GM23338 (cell line): ENCODE measurements around the gene HDAC6. TPM values are rescaled to one million over a fixed set of nuclear protein-coding genes. Genes with fewer than 3 reads are reported as not detected.

Source experiments
- ATAC-seq: fragments of 200-7000 bp; cut with Tn5 transposase; 3 replicates; pipeline ENCODE4 v1.9.1; 2020
- DNase-seq: peaks from one replicate; pipeline ENCODE4 v3.0.0-alpha.2; 2015; ENCODE audit warnings: low spot score
- H2AFZ ChIP-seq: fragments of 200-600 bp; sonication (generic); 2 replicates; pipeline ENCODE4 v1.8.0; 2016; ENCODE audit warnings: antibody characterized with exemption, mild to moderate bottlenecking, moderate library complexity
- H3F3A ChIP-seq: fragments of 200-600 bp; sonication (generic); replicated peaks from 2 replicates; pipeline ENCODE4 v1.8.0; 2017; ENCODE audit warnings: antibody characterized with exemption, mixed run types, low read depth
- H3K27ac ChIP-seq: fragments of 200-600 bp; sonication (generic); 2 replicates; pipeline ENCODE4 v1.6.1; 2016; ENCODE audit warnings: low read depth
- H3K27me3 ChIP-seq: fragments of 200-600 bp; sonication (generic); 2 replicates; pipeline ENCODE4 v1.8.0; 2016; ENCODE audit warnings: mild to moderate bottlenecking, mixed run types, moderate library complexity; ENCODE audit not compliant: insufficient read depth
- H3K36me3 ChIP-seq: fragments of 200-600 bp; sonication (generic); 2 replicates; pipeline ENCODE4 v1.8.0; 2016; ENCODE audit warnings: mild to moderate bottlenecking; ENCODE audit not compliant: insufficient read depth
- H3K4me1 ChIP-seq: fragments of 200-600 bp; sonication (generic); 2 replicates; pipeline ENCODE4 v1.8.0; 2016; ENCODE audit warnings: mild to moderate bottlenecking, moderate library complexity; ENCODE audit not compliant: insufficient read depth
- H3K4me2 ChIP-seq: fragments of 200-600 bp; sonication (generic); 2 replicates; pipeline ENCODE4 v1.7.1; 2017; ENCODE audit warnings: mixed run types
- H3K4me3 ChIP-seq: fragments of 200-600 bp; sonication (generic); 2 replicates; pipeline ENCODE4 v1.6.1; 2016; ENCODE audit warnings: mixed run types
- H3K79me2 ChIP-seq: fragments of 200-600 bp; sonication (generic); replicated peaks from 2 replicates; pipeline ENCODE4 v1.8.0; 2017; ENCODE audit warnings: mild to moderate bottlenecking; ENCODE audit not compliant: insufficient read depth
- H3K9me2 ChIP-seq: fragments of 200-600 bp; sonication (generic); 2 replicates; pipeline ENCODE4 v1.8.0; 2017; ENCODE audit not compliant: insufficient read depth
- H4K20me1 ChIP-seq: fragments of 200-600 bp; sonication (generic); replicated peaks from 2 replicates; pipeline ENCODE4 v1.8.0; 2017; ENCODE audit warnings: mild to moderate bottlenecking; ENCODE audit not compliant: insufficient read depth
- H3K27ac Mint-ChIP-seq: 2 replicates; pipeline ENCODE4 v1.8.0; 2020; ENCODE audit warnings: inconsistent platforms, mild to moderate bottlenecking, moderate library complexity, mixed read lengths
- H3K27me3 Mint-ChIP-seq: 3 replicates; pipeline ENCODE4 v1.8.0; 2022; ENCODE audit warnings: low read depth, mild to moderate bottlenecking, moderate library complexity, mixed read lengths, inconsistent platforms; ENCODE audit not compliant: insufficient read depth, poor library complexity
- H3K36me3 Mint-ChIP-seq: 3 replicates; pipeline ENCODE4 v1.8.0; 2021; ENCODE audit warnings: low read depth, mild to moderate bottlenecking, inconsistent platforms, moderate library complexity, mixed read lengths
- H3K4me1 Mint-ChIP-seq: 3 replicates; pipeline ENCODE4 v1.8.0; 2020; ENCODE audit warnings: mild to moderate bottlenecking, inconsistent platforms, mixed read lengths
- H3K4me3 Mint-ChIP-seq: 3 replicates; pipeline ENCODE4 v1.8.0; 2021; ENCODE audit warnings: moderate library complexity, mild to moderate bottlenecking, inconsistent platforms, mixed read lengths
- H3K9me3 Mint-ChIP-seq: 3 replicates; pipeline ENCODE4 v1.8.0; 2020; ENCODE audit warnings: moderate library complexity, mild to moderate bottlenecking, inconsistent platforms, mixed read lengths
- EZH2phosphoT487 ChIP-seq: fragments of 200-600 bp; sonication (generic); IDR thresholded peaks from one replicate; pipeline ENCODE4 v1.8.1; 2018; ENCODE audit warnings: antibody characterized with exemption; ENCODE audit not compliant: unreplicated experiment
- ZNF331 ChIP-seq: fragments of 250-450 bp; sonication (Bioruptor Pico); IDR thresholded peaks from 2 replicates; pipeline ENCODE4 v1.5.0; 2020; ENCODE audit warnings: low read depth, mild to moderate bottlenecking, moderate library complexity
- polyA plus RNA-seq: library from polyadenylated mRNA; unstranded; fragments of >200 nt; fragmentation: Nextera tagmentation; extraction: Ambion mirVana; gene quantifications from 2 replicates; pipeline ENCODE4 v1.2.1, GENCODE V29; 2016
- total RNA-seq: library from RNA; depleted of rRNA; stranded (reverse); fragments of >200 nt; shearing (Covaris generic); gene quantifications from 2 replicates; pipeline ENCODE4 v1.2.3, GENCODE V29; 2014
- TF ChIP-seq, protein P1 (sequence below): IDR thresholded peaks from one replicate; pipeline ENCODE4 v1.6.1; 2018; ENCODE audit warnings: antibody characterized with exemption; ENCODE audit not compliant: unreplicated experiment
- TF ChIP-seq, protein P2 (sequence below): IDR thresholded peaks from 2 replicates; pipeline ENCODE4 v1.6.1; 2016; ENCODE audit warnings: antibody characterized with exemption
- TF ChIP-seq, protein P3 (sequence below): fragments of 250-450 bp; sonication (Bioruptor Pico); IDR thresholded peaks from 2 replicates; pipeline ENCODE4 v1.5.0; 2020; ENCODE audit warnings: mild to moderate bottlenecking, moderate library complexity

The HDAC6 gene
- total and polyA plus RNA-seq, 2 experiments from 2014 or later = 33.0 to 49.8 TPM

DNA sequence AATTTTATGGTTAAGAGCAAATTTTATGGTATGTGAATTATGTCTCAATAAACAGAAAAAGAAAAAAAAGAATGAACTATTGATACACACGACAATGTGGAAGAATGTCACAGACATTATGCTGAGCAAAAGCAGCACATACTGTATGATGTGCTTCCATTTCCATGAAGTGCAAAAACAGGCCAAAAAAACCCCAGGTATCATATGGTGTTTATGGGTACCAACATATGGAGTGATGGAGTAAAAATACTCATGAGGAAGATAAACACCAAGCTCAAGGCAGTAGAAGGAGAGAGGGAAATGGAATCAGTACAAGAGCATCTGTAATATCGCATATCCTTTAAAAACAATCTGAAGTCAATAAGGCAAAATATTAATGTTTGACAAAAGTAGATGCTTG lies 19.7 kb upstream of the HDAC6 start:
- no peaks in the 10 kb centered on the region for H3K27me3 ChIP-seq
- H3K4me1 ChIP-seq = no peaks in the 10 kb centered on the region
- Mint-ChIP-seq H3K4me3 (no peak overlapping the region), H3K4me1 (peaks cover 4% of the 10 kb centered on the region), H3K27me3 (no peaks in the 10 kb centered on the region), H3K27ac (no peak overlapping the region), H3K36me3 (no peaks in the 10 kb centered on the region; the same call in 2 of the 3 replicates), H3K9me3 (no peaks in the 10 kb centered on the region; the same call in 2 of the 3 replicates)
- DNase-seq (no peak), ATAC-seq (no peak)
- H2AFZ ChIP-seq = no peak overlapping the region
- H3F3A ChIP-seq = no peaks in the 10 kb centered on the region
- H3K9me2 ChIP-seq = no peaks in the 10 kb centered on the region
- H4K20me1 ChIP-seq = no peaks in the 10 kb centered on the region
- H3K27ac ChIP-seq = no peak overlapping the region
- H3K4me2 ChIP-seq = no peak overlapping the region
- no peaks in the 10 kb centered on the region for H3K79me2 ChIP-seq
- H3K4me3 ChIP-seq = no peak overlapping the region
- no peaks in the 10 kb centered on the region for H3K36me3 ChIP-seq
- TF ChIP-seq, protein P1, sequence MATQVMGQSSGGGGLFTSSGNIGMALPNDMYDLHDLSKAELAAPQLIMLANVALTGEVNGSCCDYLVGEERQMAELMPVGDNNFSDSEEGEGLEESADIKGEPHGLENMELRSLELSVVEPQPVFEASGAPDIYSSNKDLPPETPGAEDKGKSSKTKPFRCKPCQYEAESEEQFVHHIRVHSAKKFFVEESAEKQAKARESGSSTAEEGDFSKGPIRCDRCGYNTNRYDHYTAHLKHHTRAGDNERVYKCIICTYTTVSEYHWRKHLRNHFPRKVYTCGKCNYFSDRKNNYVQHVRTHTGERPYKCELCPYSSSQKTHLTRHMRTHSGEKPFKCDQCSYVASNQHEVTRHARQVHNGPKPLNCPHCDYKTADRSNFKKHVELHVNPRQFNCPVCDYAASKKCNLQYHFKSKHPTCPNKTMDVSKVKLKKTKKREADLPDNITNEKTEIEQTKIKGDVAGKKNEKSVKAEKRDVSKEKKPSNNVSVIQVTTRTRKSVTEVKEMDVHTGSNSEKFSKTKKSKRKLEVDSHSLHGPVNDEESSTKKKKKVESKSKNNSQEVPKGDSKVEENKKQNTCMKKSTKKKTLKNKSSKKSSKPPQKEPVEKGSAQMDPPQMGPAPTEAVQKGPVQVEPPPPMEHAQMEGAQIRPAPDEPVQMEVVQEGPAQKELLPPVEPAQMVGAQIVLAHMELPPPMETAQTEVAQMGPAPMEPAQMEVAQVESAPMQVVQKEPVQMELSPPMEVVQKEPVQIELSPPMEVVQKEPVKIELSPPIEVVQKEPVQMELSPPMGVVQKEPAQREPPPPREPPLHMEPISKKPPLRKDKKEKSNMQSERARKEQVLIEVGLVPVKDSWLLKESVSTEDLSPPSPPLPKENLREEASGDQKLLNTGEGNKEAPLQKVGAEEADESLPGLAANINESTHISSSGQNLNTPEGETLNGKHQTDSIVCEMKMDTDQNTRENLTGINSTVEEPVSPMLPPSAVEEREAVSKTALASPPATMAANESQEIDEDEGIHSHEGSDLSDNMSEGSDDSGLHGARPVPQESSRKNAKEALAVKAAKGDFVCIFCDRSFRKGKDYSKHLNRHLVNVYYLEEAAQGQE = no peak
- TF ChIP-seq ZNF331 (CRISPR knock-in tag) (no peak), EZH2phosphoT487 (no peak)
- TF ChIP-seq, protein P2, sequence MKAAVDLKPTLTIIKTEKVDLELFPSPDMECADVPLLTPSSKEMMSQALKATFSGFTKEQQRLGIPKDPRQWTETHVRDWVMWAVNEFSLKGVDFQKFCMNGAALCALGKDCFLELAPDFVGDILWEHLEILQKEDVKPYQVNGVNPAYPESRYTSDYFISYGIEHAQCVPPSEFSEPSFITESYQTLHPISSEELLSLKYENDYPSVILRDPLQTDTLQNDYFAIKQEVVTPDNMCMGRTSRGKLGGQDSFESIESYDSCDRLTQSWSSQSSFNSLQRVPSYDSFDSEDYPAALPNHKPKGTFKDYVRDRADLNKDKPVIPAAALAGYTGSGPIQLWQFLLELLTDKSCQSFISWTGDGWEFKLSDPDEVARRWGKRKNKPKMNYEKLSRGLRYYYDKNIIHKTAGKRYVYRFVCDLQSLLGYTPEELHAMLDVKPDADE = no peak
- TF ChIP-seq, protein P3, sequence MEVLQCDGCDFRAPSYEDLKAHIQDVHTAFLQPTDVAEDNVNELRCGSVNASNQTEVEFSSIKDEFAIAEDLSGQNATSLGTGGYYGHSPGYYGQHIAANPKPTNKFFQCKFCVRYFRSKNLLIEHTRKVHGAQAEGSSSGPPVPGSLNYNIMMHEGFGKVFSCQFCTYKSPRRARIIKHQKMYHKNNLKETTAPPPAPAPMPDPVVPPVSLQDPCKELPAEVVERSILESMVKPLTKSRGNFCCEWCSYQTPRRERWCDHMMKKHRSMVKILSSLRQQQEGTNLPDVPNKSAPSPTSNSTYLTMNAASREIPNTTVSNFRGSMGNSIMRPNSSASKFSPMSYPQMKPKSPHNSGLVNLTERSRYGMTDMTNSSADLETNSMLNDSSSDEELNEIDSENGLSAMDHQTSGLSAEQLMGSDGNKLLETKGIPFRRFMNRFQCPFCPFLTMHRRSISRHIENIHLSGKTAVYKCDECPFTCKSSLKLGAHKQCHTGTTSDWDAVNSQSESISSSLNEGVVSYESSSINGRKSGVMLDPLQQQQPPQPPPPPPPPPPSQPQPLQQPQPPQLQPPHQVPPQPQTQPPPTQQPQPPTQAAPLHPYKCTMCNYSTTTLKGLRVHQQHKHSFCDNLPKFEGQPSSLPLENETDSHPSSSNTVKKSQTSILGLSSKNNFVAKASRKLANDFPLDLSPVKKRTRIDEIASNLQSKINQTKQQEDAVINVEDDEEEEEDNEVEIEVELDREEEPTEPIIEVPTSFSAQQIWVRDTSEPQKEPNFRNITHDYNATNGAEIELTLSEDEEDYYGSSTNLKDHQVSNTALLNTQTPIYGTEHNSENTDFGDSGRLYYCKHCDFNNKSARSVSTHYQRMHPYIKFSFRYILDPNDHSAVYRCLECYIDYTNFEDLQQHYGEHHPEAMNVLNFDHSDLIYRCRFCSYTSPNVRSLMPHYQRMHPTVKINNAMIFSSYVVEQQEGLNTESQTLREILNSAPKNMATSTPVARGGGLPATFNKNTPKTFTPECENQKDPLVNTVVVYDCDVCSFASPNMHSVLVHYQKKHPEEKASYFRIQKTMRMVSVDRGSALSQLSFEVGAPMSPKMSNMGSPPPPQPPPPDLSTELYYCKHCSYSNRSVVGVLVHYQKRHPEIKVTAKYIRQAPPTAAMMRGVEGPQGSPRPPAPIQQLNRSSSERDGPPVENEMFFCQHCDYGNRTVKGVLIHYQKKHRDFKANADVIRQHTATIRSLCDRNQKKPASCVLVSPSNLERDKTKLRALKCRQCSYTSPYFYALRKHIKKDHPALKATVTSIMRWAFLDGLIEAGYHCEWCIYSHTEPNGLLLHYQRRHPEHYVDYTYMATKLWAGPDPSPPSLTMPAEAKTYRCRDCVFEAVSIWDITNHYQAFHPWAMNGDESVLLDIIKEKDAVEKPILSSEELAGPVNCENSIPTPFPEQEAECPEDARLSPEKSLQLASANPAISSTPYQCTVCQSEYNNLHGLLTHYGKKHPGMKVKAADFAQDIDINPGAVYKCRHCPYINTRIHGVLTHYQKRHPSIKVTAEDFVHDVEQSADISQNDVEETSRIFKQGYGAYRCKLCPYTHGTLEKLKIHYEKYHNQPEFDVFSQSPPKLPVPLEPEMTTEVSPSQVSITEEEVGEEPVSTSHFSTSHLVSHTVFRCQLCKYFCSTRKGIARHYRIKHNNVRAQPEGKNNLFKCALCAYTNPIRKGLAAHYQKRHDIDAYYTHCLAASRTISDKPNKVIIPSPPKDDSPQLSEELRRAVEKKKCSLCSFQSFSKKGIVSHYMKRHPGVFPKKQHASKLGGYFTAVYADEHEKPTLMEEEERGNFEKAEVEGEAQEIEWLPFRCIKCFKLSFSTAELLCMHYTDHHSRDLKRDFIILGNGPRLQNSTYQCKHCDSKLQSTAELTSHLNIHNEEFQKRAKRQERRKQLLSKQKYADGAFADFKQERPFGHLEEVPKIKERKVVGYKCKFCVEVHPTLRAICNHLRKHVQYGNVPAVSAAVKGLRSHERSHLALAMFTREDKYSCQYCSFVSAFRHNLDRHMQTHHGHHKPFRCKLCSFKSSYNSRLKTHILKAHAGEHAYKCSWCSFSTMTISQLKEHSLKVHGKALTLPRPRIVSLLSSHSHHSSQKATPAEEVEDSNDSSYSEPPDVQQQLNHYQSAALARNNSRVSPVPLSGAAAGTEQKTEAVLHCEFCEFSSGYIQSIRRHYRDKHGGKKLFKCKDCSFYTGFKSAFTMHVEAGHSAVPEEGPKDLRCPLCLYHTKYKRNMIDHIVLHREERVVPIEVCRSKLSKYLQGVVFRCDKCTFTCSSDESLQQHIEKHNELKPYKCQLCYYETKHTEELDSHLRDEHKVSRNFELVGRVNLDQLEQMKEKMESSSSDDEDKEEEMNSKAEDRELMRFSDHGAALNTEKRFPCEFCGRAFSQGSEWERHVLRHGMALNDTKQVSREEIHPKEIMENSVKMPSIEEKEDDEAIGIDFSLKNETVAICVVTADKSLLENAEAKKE (CRISPR knock-in tag) = no peak
